Measurements from ENCODE around the gene MME. TPM values are rescaled to one million over a fixed set of nuclear protein-coding genes. Genes with fewer than 3 reads are reported as not detected.

Gene MME
- total RNA-seq, 1 donor from 2014 or later, result 0.91 TPM

DNA sequence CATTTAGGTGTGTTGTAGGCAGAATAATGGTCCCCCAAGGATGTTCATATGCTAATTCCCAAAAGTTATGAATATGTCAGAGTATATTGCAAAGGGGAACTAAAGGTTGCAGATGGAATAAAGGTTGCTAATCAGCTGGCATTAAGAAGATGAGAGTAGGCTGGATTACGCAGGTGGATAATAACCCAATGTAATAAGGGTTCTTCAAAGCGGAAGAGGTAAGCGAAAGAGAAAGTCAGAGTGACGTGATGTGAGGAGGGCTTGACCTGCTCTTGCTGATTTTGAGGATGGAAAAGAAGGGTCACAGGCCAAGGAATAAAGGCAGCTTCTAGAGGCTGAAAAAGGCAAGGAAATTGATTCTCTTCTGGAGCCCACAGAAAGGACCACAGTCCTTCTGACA is 109.4 kb downstream of the MME start:
- no peaks in the 10 kb centered on the region for H3K36me3 Mint-ChIP-seq (ENCODE audit: low read depth)
- no peaks in the 10 kb centered on the region for H3K9me3 Mint-ChIP-seq
- no peak for DNase-seq (ENCODE audit: low read depth, low spot score)
- H3K4me1 Mint-ChIP-seq, result peaks cover 4% of the 10 kb centered on the region
- no peaks in the 10 kb centered on the region for H3K27me3 Mint-ChIP-seq (ENCODE audit: low read depth)
- no peak overlapping the region for H3K27ac Mint-ChIP-seq (ENCODE audit: unreplicated experiment)
- H3K4me3 Mint-ChIP-seq, result no peak overlapping the region
- TF ChIP-seq, protein P1, sequence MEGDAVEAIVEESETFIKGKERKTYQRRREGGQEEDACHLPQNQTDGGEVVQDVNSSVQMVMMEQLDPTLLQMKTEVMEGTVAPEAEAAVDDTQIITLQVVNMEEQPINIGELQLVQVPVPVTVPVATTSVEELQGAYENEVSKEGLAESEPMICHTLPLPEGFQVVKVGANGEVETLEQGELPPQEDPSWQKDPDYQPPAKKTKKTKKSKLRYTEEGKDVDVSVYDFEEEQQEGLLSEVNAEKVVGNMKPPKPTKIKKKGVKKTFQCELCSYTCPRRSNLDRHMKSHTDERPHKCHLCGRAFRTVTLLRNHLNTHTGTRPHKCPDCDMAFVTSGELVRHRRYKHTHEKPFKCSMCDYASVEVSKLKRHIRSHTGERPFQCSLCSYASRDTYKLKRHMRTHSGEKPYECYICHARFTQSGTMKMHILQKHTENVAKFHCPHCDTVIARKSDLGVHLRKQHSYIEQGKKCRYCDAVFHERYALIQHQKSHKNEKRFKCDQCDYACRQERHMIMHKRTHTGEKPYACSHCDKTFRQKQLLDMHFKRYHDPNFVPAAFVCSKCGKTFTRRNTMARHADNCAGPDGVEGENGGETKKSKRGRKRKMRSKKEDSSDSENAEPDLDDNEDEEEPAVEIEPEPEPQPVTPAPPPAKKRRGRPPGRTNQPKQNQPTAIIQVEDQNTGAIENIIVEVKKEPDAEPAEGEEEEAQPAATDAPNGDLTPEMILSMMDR (conservative IDR thresholded peaks at IDR 0.05), result no peak

DNA sequence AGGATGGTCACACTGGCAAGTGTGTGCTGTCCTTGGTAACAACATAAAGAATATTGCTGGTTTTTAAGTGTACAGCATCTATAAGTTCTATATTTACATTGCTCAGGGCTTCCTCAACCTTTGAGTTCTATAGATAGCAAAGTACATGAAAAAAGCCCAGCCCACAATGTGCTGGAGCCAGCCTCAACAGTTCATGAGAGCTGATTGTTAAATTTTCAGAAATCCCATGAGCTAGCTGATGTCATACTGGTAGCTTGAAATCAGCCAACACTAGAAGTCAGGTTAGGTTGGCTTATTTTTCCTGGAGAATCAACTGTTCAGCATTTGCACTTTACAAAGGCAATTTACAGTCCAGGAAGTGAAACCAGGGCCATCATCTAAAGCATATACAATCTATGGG is 110.6 kb downstream of the MME start:
- no peaks in the 10 kb centered on the region for H3K36me3 Mint-ChIP-seq (ENCODE audit: low read depth)
- no peak overlapping the region for H3K27ac Mint-ChIP-seq (ENCODE audit: unreplicated experiment)
- H3K4me3 Mint-ChIP-seq, result no peak overlapping the region
- TF ChIP-seq, protein P1 (conservative IDR thresholded peaks at IDR 0.05), result no peak
- H3K9me3 Mint-ChIP-seq, result no peaks in the 10 kb centered on the region
- H3K4me1 Mint-ChIP-seq, result peaks cover 4% of the 10 kb centered on the region
- no peaks in the 10 kb centered on the region for H3K27me3 Mint-ChIP-seq (ENCODE audit: low read depth)
- DNase-seq (ENCODE audit: low read depth, low spot score), result no peak

DNA sequence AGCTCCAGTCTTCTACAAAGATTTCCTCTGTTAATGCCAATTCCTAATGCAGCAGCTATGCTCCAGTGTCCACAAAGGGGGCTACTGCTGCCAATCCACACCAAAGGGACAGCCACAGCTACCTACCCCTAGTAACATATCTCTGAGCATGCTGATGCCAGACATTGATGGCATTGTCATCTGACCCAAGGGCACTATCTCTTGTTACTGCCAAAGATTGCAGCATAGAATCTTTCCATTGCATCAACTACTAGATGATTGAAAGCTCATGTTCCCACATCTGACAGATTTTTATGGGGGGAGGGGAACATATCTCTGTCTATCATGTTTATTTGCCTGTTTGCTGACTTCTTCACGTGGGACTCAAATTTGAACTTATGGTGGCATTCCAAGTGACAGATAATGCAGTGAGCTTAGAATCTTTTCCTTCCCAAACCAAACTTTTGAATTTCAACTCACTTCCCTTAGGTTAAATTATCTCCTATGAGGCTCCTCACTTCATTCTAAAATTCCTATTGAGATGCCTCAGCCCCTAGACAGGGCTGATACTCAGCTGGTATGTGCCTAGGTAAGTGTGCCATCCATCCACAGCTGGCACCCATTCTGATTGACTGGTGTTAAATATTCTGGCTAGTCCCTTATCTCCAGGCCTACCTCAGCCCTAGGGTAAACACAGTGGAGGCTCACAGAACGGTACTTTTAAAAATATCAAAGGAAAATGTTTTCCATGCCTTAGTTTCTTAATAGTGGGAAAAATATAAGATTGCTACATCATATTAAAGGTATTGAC is 113.0 kb downstream of the MME start:
- TF ChIP-seq, protein P1 (conservative IDR thresholded peaks at IDR 0.05), result no peak
- no peak for DNase-seq (ENCODE audit: low read depth, low spot score)
- Mint-ChIP-seq H3K4me1 (peaks cover 4% of the 10 kb centered on the region), H3K9me3 (no peaks in the 10 kb centered on the region), H3K36me3 (ENCODE audit: low read depth) (no peaks in the 10 kb centered on the region), H3K27me3 (ENCODE audit: low read depth) (no peaks in the 10 kb centered on the region), H3K4me3 (no peak overlapping the region), H3K27ac (ENCODE audit: unreplicated experiment) (no peak overlapping the region)

GRCh38 chr3:155193868-155194267 is 113.7 kb downstream of the MME start:
- Mint-ChIP-seq H3K4me1 (peaks cover 4% of the 10 kb centered on the region), H3K27ac (ENCODE audit: unreplicated experiment) (no peak overlapping the region), H3K4me3 (no peak overlapping the region)

GRCh38 chr3:155194973-155195957 is 115.1 kb downstream of the MME start:
- TF ChIP-seq, protein P1 (conservative IDR thresholded peaks at IDR 0.05), result no peak
- no peak for DNase-seq (ENCODE audit: low read depth, low spot score)
- Mint-ChIP-seq H3K27ac (ENCODE audit: unreplicated experiment) (no peak overlapping the region), H3K4me1 (no peaks in the 10 kb centered on the region), H3K9me3 (no peaks in the 10 kb centered on the region), H3K4me3 (no peak overlapping the region), H3K27me3 (ENCODE audit: low read depth) (no peaks in the 10 kb centered on the region), H3K36me3 (ENCODE audit: low read depth) (no peaks in the 10 kb centered on the region)

More at GRCh38 chr3:155193868-155194267, 113.7 kb downstream of the MME start:
- Mint-ChIP-seq H3K27me3 (ENCODE audit: low read depth) (no peaks in the 10 kb centered on the region), H3K36me3 (ENCODE audit: low read depth) (no peaks in the 10 kb centered on the region), H3K9me3 (no peaks in the 10 kb centered on the region)
- DNase-seq (ENCODE audit: low read depth, low spot score), result no peak
- TF ChIP-seq, protein P1 (conservative IDR thresholded peaks at IDR 0.05), result no peak
